BLaER1 (cell line): ENCODE data around the gene LRRC56.

ENCODE experiments used
- H3K27ac ChIP-seq: shearing (Covaris generic); formaldehyde crosslinking; 2 replicates; pipeline ENCODE4 v1.8.1; 2022
- H3K27me3 ChIP-seq: shearing (Covaris generic); formaldehyde crosslinking; 2 replicates; pipeline ENCODE4 v1.8.1; 2022
- H3K36me3 ChIP-seq: shearing (Covaris generic); formaldehyde crosslinking; 2 replicates; pipeline ENCODE4 v1.8.1; 2022
- H3K4me1 ChIP-seq: shearing (Covaris generic); formaldehyde crosslinking; 2 replicates; pipeline ENCODE4 v1.8.1; 2022
- H3K4me2 ChIP-seq: shearing (Covaris generic); formaldehyde crosslinking; 2 replicates; pipeline ENCODE4 v1.8.1; 2022
- H3K4me3 ChIP-seq: shearing (Covaris generic); formaldehyde crosslinking; 2 replicates; pipeline ENCODE4 v1.8.1; 2022
- H3K9ac ChIP-seq: shearing (Covaris generic); formaldehyde crosslinking; 2 replicates; pipeline ENCODE4 v1.8.1; 2022
- H3K9me3 ChIP-seq: shearing (Covaris generic); formaldehyde crosslinking; 2 replicates; pipeline ENCODE4 v1.8.1; 2022
- H4K20me1 ChIP-seq: shearing (Covaris generic); formaldehyde crosslinking; 2 replicates; pipeline ENCODE4 v1.8.1; 2022
- Cebpa-rat ChIP-seq: shearing (Covaris generic); IDR thresholded peaks from 2 replicates; pipeline ENCODE4 v1.8.1; 2022

Gene LRRC56

GRCh38 chr11:531919-532526 lies 5.3 kb upstream of the LRRC56 start:
- Histone ChIP-seq H3K36me3 (peaks cover 59% of the 10 kb centered on the region), H3K4me1 (peaks cover 28% of the 10 kb centered on the region), H3K4me2 (no peak overlapping the region), H3K4me3 (no peak overlapping the region), H3K9ac (0 out of 2 replicates have a peak overlapping the region, but pooled peaks have one; percentile 2), H4K20me1 (peaks cover 50% of the 10 kb centered on the region), H3K9me3 (no peaks in the 10 kb centered on the region), H3K27ac (no peak overlapping the region), H3K27me3 (no peaks in the 10 kb centered on the region)
- no peak for TF ChIP-seq Cebpa-rat

- Histone ChIP-seq H3K27ac (no peak overlapping the region), H4K20me1 (peaks cover 52% of the 10 kb centered on the region), H3K9ac (no peak overlapping the region), H3K9me3 (no peaks in the 10 kb centered on the region), H3K27me3 (no peaks in the 10 kb centered on the region), H3K4me2 (no peak overlapping the region), H3K4me3 (no peak overlapping the region), H3K36me3 (peaks cover 59% of the 10 kb centered on the region), H3K4me1 (peaks cover 32% of the 10 kb centered on the region)
- no peak for TF ChIP-seq Cebpa-rat
Measured at GRCh38 chr11:532527-532985, 4.8 kb upstream of the LRRC56 start.

GRCh38 chr11:532986-533585 lies 4.2 kb upstream of the LRRC56 start:
- no peak overlapping the region for H3K9ac ChIP-seq
- H3K27ac ChIP-seq = no peak overlapping the region

GRCh38 chr11:533586-534395 lies 3.5 kb upstream of the LRRC56 start:
- Histone ChIP-seq H3K4me3 (peak overlapping the region; percentile 97), H3K27ac (peak overlapping the region; percentile 85), H3K36me3 (peaks cover 49% of the 10 kb centered on the region), H3K4me1 (peaks cover 45% of the 10 kb centered on the region), H3K4me2 (peak overlapping the region; percentile 90), H3K9ac (peak overlapping the region; percentile 91), H3K27me3 (no peaks in the 10 kb centered on the region), H4K20me1 (peaks cover 57% of the 10 kb centered on the region), H3K9me3 (no peaks in the 10 kb centered on the region)
- TF ChIP-seq Cebpa-rat = no peak

More at GRCh38 chr11:532986-533585, 4.2 kb upstream of the LRRC56 start:
- no peak overlapping the region for H3K4me3 ChIP-seq
- no peaks in the 10 kb centered on the region for H3K9me3 ChIP-seq
- no peaks in the 10 kb centered on the region for H3K27me3 ChIP-seq
- H3K4me2 ChIP-seq = peak overlapping the region; percentile 90; the same call in 1 of the 2 replicates
- H3K4me1 ChIP-seq = peaks cover 38% of the 10 kb centered on the region
- peaks cover 56% of the 10 kb centered on the region for H3K36me3 ChIP-seq
- H4K20me1 ChIP-seq = peaks cover 57% of the 10 kb centered on the region
- no peak for TF ChIP-seq Cebpa-rat

GRCh38 chr11:534396-535209 lies 2.7 kb upstream of the LRRC56 start:
- H3K4me3 ChIP-seq = peak overlapping the region; percentile 97
- no peaks in the 10 kb centered on the region for H3K9me3 ChIP-seq
- H3K27ac ChIP-seq = peak overlapping the region; percentile 85
- peaks cover 49% of the 10 kb centered on the region for H3K4me1 ChIP-seq
- TF ChIP-seq Cebpa-rat = no peak
- H3K4me2 ChIP-seq = peak overlapping the region; percentile 90
- peaks cover 41% of the 10 kb centered on the region for H3K36me3 ChIP-seq
- peak overlapping the region; percentile 91 for H3K9ac ChIP-seq
- no peaks in the 10 kb centered on the region for H3K27me3 ChIP-seq
- peaks cover 55% of the 10 kb centered on the region for H4K20me1 ChIP-seq

GRCh38 chr11:535210-535518 lies 2.2 kb upstream of the LRRC56 start:
- Histone ChIP-seq H3K9me3 (no peaks in the 10 kb centered on the region), H3K4me2 (peak overlapping the region; percentile 90), H3K9ac (peak overlapping the region; percentile 92)

GRCh38 chr11:535519-536454 lies 1.5 kb upstream of the LRRC56 start, which contains the start of gene HRAS:
HRAS (minus strand) TSS chr11:535576.
- Histone ChIP-seq H4K20me1 (peaks cover 49% of the 10 kb centered on the region), H3K36me3 (peaks cover 34% of the 10 kb centered on the region), H3K9me3 (no peaks in the 10 kb centered on the region), H3K4me2 (peak within 1 kb of the TSS; percentile 100), H3K4me1 (peaks cover 60% of the 10 kb centered on the region), H3K27me3 (no peaks in the 10 kb centered on the region), H3K4me3 (peak within 1 kb of the TSS; percentile 97), H3K27ac (peak within 1 kb of the TSS; percentile 99), H3K9ac (peak within 1 kb of the TSS; percentile 92)
- TF ChIP-seq Cebpa-rat = no peak

More at GRCh38 chr11:535210-535518, 2.2 kb upstream of the LRRC56 start:
- Histone ChIP-seq H3K27me3 (no peaks in the 10 kb centered on the region), H3K4me1 (peaks cover 55% of the 10 kb centered on the region), H3K36me3 (peaks cover 35% of the 10 kb centered on the region), H3K27ac (peak overlapping the region; percentile 85), H3K4me3 (peak overlapping the region; percentile 97), H4K20me1 (peaks cover 49% of the 10 kb centered on the region)
- TF ChIP-seq Cebpa-rat = no peak

GRCh38 chr11:537622-538430 lies 499 bp downstream of the LRRC56 start:
- no peaks in the 10 kb centered on the region for H3K9me3 ChIP-seq
- no peak for TF ChIP-seq Cebpa-rat
- H3K4me3 ChIP-seq = peak overlapping the region; percentile 97
- H3K4me2 ChIP-seq = peak overlapping the region; percentile 100
- peak overlapping the region; percentile 99 for H3K27ac ChIP-seq
- H3K36me3 ChIP-seq = peaks cover 13% of the 10 kb centered on the region
- H3K9ac ChIP-seq = peak overlapping the region; percentile 92
- no peaks in the 10 kb centered on the region for H3K27me3 ChIP-seq
- peaks cover 68% of the 10 kb centered on the region for H3K4me1 ChIP-seq
- peaks cover 29% of the 10 kb centered on the region for H4K20me1 ChIP-seq
